HEK293T (cell line): ENCODE results near the gene R3HDM2.

Experiments used
- ARNT ChIP-seq: fragments of 450-650 bp; IDR thresholded peaks from 2 replicates; pipeline ENCODE4 v1.6.1; 2017; ENCODE audit warnings: mild to moderate bottlenecking
- BHLHE40 ChIP-seq: fragments of 450-650 bp; IDR thresholded peaks from 2 replicates; pipeline ENCODE4 v1.6.1; 2016; ENCODE audit warnings: mild to moderate bottlenecking, moderate library complexity, borderline replicate concordance
- CTBP1 ChIP-seq: fragments of 450-650 bp; IDR thresholded peaks from 2 replicates; pipeline ENCODE4 v1.6.1; 2016; ENCODE audit warnings: borderline replicate concordance
- FOXA1 ChIP-seq: fragments of 450-650 bp; IDR thresholded peaks from 2 replicates; pipeline ENCODE4 v1.6.1; 2016; ENCODE audit warnings: mild to moderate bottlenecking
- FOXM1 ChIP-seq: fragments of 450-650 bp; IDR thresholded peaks from 2 replicates; pipeline ENCODE4 v1.6.1; 2017; ENCODE audit warnings: mild to moderate bottlenecking, borderline replicate concordance
- LEF1 ChIP-seq: fragments of 450-650 bp; IDR thresholded peaks from 2 replicates; pipeline ENCODE4 v1.6.1; 2017; ENCODE audit warnings: mild to moderate bottlenecking, borderline replicate concordance
- NFRKB ChIP-seq: fragments of 450-650 bp; IDR thresholded peaks from 2 replicates; pipeline ENCODE4 v1.6.1; 2016; ENCODE audit warnings: mild to moderate bottlenecking, moderate library complexity
- PKNOX1 ChIP-seq: fragments of 450-650 bp; IDR thresholded peaks from 2 replicates; pipeline ENCODE4 v1.6.1; 2016
- SUZ12 ChIP-seq: fragments of 450-650 bp; IDR thresholded peaks from 2 replicates; pipeline ENCODE4 v1.6.1; 2016; ENCODE audit warnings: mild to moderate bottlenecking
- ZNF384 ChIP-seq: fragments of 450-650 bp; IDR thresholded peaks from 2 replicates; pipeline ENCODE4 v1.6.1; 2016

DNA sequence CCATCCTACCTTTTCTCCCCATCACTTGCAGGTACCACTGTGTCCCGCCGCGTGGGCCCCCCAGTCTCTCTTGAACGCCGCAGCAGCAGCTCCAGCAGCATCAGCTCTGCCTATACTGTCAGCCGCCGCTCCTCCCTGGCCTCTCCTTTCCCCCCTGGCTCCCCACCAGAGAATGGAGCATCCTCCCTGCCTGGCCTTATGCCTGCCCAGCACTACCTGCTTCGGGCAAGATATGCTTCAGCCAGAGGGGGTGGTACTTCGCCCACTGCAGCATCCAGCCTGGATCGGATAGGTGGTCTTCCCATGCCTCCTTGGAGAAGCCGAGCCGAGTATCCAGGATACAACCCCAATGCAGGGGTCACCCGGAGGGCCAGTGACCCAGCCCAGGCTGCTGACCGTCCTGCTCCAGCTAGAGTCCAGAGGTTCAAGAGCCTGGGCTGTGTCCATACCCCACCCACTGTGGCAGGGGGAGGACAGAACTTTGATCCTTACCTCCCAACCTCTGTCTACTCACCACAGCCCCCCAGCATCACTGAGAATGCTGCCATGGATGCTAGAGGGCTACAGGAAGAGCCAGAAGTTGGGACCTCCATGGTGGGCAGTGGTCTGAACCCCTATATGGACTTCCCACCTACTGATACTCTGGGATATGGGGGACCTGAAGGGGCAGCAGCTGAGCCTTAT lies 39.6 kb upstream of the R3HDM2 start:
- no peak for TF ChIP-seq ZNF384
- TF ChIP-seq FOXM1: no peak
- no peak for TF ChIP-seq CTBP1
- TF ChIP-seq ARNT: no peak
- no peak for TF ChIP-seq PKNOX1
- no peak for TF ChIP-seq BHLHE40
- TF ChIP-seq FOXA1: no peak
- no peak for TF ChIP-seq NFRKB
- TF ChIP-seq LEF1: no peak
- TF ChIP-seq SUZ12: no peak
